HG02678 (cell line): ENCODE results near the gene SLC36A1.

ENCODE experiments used
- ATAC-seq: cut with Tn5 transposase; IDR thresholded peaks from one replicate; pipeline ENCODE4 v1.9.1; 2021; ENCODE audit warnings: mild to moderate bottlenecking, moderate library complexity; ENCODE audit not compliant: unreplicated experiment

The SLC36A1 gene

DNA sequence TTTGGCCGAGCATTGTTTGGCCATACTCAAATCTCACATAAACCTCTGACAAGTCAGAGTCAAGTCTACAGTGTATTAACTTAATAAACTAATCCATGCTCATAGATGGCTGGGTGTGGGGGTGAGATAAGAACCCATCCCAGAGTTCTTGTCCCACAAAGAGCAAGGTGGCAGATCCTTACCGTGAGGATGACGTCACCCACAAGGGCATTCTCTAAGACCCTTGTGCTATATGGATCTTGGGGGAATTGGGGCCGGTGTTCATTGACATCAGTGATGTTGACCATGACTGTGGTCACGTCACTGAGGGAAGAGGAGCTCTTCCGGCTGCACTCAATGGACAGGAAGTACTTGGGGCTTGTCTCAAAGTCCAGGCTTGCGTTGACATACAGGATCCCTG lies 81.6 kb downstream of the SLC36A1 start:
- ATAC-seq = no peak

DNA sequence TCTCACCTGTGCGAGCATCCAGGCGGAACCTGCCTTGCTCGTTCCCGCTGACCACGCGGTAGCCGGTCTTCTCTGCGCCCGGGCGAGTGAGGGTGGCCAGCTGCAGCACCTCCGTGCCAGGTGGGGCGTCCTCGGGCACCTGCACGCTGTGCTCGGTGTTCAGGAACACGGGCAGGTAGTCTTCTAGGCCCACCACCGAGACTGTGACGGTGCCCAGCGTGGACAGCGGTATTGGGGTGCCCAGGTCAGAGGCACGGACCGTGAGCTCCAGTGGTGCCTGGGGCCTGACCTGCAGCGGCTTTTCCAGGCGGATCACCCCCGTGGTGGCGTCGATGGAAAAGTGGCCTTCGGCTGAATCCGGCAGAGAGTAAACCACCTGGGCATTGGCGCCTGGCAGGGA lies 84.2 kb downstream of the SLC36A1 start:
- ATAC-seq = no peak

DNA sequence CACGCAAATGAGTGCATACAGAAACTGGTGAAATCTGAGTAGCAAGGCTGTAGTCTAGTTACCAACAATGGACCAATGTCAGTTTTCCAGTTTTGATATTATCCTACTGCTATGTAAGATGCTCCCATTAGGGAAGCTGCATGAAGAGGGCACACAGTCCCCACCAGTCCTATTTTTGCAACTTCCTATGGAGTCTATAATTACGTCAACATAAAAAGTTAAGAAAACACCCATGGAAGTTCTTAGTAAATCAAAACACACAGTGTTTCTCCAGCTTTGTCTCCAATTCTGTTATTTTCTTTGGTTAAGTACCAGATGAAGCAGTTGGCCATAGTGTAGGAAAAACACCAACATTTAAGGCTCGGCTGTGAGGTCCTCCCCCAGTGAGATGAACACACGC lies 85.0 kb downstream of the SLC36A1 start:
- ATAC-seq = no peak

DNA sequence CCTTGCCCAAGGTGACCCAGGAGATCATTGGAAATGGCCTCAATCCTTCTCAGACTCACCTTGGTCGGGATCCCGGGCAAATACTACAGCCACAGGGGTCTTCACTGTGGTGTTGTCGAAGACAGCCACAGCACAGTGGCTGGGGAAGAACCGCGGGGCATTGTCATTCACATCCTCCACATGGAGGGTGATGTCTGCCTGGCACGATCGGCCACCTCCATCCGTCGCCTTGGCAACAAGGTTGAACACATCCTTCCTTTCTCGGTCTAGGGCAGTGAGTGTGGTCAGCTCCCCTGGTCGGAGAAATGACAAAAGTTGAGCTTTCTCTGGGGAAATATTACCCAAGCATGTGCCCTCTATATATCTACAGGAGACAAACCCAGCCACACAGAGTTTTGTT lies 86.9 kb downstream of the SLC36A1 start:
- ATAC-seq = no peak

DNA sequence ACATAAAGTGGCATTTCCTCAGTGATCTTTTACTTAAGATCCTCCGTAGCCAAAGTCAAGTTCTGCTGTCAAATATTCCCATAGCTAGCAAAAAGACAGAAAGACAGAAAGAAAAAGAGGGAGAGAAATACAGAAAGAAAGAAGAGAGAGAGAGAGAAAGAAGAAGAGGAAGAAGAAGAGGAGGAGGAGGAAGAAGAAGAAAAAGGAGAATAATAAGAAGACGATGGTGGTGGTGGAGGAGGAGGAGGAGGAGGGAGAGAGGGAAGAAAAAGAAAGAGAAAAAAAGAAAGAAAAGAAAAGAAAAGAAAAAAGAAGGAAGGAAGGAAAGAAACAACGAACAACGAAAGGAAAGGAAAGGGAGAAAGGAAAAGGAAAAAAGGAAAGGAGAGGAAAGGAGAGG lies 89.6 kb downstream of the SLC36A1 start:
- no peak for ATAC-seq

DNA sequence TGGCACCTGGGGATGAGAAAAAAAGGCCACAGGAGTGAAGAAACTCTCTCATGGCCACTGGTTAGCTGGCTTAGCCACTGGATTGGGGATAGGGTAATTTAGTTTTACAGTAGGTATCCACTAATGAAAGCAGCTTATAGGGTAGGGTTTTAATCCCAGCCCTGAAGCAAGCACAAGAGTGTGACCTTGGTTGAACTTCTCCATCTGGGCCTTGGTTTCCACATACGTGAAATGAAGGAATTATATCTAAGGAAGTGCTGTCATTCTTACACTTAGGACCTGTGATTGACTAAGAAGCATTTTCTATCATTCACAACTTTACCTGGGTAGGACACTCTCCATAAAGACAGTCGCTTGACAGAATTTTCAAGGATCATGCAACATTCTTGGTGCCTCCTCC lies 94.2 kb downstream of the SLC36A1 start:
- no peak for ATAC-seq
